H1 (cell line): Measurements from ENCODE around the gene CACFD1. TPM values are rescaled to one million over a fixed set of nuclear protein-coding genes. Genes with fewer than 3 reads are reported as not detected.

Experiments
- CTCF ChIA-PET: fragments of 300-600 bp; sonication (Branson Sonifier 250); formaldehyde crosslinking; loops from one replicate; lab custom pipeline; 2021; ENCODE audit not compliant: partially characterized antibody; lab: Charles Lee
- POLR2A ChIA-PET: fragments of 300-600 bp; sonication (Branson Sonifier 250); formaldehyde crosslinking; loops from one replicate; lab custom pipeline; 2021; ENCODE audit warnings: inconsistent platforms; ENCODE audit not compliant: partially characterized antibody; lab: Charles Lee
- DNase-seq, 2 experiments: peaks; one replicate each; pipeline versions ENCODE4 v3.0.0 to v3.0.0-alpha.2; 2010 to 2022; ENCODE audit warnings: low spot score in 2 of 2, low read depth in 1 of 2, mixed read lengths in 1 of 2
- FAIRE-seq: peaks from 2 replicates; lab custom pipeline; 2011; peaks lifted over from hg19 to GRCh38; lab: Jason Lieb, UNC
- H2AFZ ChIP-seq: 2 replicates; pipeline ENCODE4 v1.8.1; 2012; ENCODE audit warnings: low read length, inconsistent platforms
- H2AK5ac ChIP-seq: 2 replicates; pipeline ENCODE4 v1.6.1; 2013; ENCODE audit warnings: low read depth, low read length
- H2BK120ac ChIP-seq: replicated peaks from 2 replicates; pipeline ENCODE3; 2013; ENCODE audit warnings: low read depth, low read length, inconsistent platforms
- H2BK12ac ChIP-seq: 2 replicates; pipeline ENCODE4 v1.6.1; 2013; ENCODE audit warnings: low read depth, low read length
- H2BK15ac ChIP-seq: 2 replicates; pipeline ENCODE4 v1.6.1; 2013; ENCODE audit warnings: low read length
- H2BK20ac ChIP-seq: 2 replicates; pipeline ENCODE4 v1.6.1; 2013; ENCODE audit warnings: low read length
- H2BK5ac ChIP-seq: 2 replicates; pipeline ENCODE4 v1.6.1; 2013; ENCODE audit warnings: low read depth, low read length
- H3K14ac ChIP-seq: 2 replicates; pipeline ENCODE4 v1.6.1; 2013; ENCODE audit warnings: inconsistent platforms; ENCODE audit not compliant: insufficient read length
- H3K18ac ChIP-seq: 2 replicates; pipeline ENCODE4 v1.6.1; 2013; ENCODE audit warnings: low read length; ENCODE audit errors: extremely low read depth
- H3K23ac ChIP-seq: 2 replicates; pipeline ENCODE4 v1.6.1; 2013; ENCODE audit warnings: inconsistent platforms; ENCODE audit not compliant: insufficient read length
- H3K23me2 ChIP-seq: 2 replicates; pipeline ENCODE4 v1.6.1; 2013; ENCODE audit warnings: low read depth, low read length
- H3K27ac ChIP-seq: 2 replicates; pipeline ENCODE4 v1.6.1; 2011; ENCODE audit warnings: low read depth, low read length, inconsistent platforms
- H3K27me3 ChIP-seq, 4 experiments: replicated peaks in 1 of 4; 1 replicate in 1 of 4; 2 replicates in 3 of 4; pipeline versions ENCODE4 v1.6.1 to v1.8.1; 2011 to 2013; ENCODE audit warnings: low read length in 3 of 4, mild to moderate bottlenecking in 3 of 4, inconsistent platforms in 2 of 4, mixed read lengths in 2 of 4, moderate library complexity in 1 of 4; ENCODE audit not compliant: control insufficient read depth in 3 of 4, insufficient read depth in 3 of 4; ENCODE audit errors: extremely low read depth in 1 of 4
- H3K36me3 ChIP-seq, 4 experiments: 2 replicates each; pipeline versions ENCODE4 v1.6.1 to v1.8.1; 2011 to 2013; ENCODE audit warnings: mild to moderate bottlenecking in 4 of 4, low read length in 3 of 4, moderate library complexity in 2 of 4, control low read depth in 1 of 4, inconsistent platforms in 1 of 4; ENCODE audit not compliant: insufficient read depth in 4 of 4, control insufficient read depth in 2 of 4
- H3K4ac ChIP-seq: replicated peaks from 2 replicates; pipeline ENCODE3; 2013; ENCODE audit warnings: low read length, low read depth, mixed read lengths, inconsistent platforms; ENCODE audit not compliant: insufficient read length
- H3K4me1 ChIP-seq, 4 experiments: replicated peaks in 1 of 4; 1 replicate in 1 of 4; 2 replicates in 3 of 4; pipeline versions ENCODE4 v1.6.1 to v1.8.1; 2011 to 2013; ENCODE audit warnings: low read length in 3 of 4, inconsistent platforms in 2 of 4, mixed read lengths in 1 of 4; ENCODE audit not compliant: insufficient read depth in 4 of 4, control insufficient read depth in 3 of 4
- H3K4me2 ChIP-seq, 2 experiments: 2 replicates each; pipeline versions ENCODE4 v1.6.1 to v1.8.1; 2011 to 2013; ENCODE audit warnings: low read depth in 2 of 2, low read length in 2 of 2, control low read depth in 1 of 2, inconsistent platforms in 1 of 2, mild to moderate bottlenecking in 1 of 2; ENCODE audit not compliant: insufficient read depth in 1 of 2
- H3K4me3 ChIP-seq, 4 experiments: fragments of 200-600, 300-600 bp in 1 of 4; sonication (generic), shearing (Covaris generic), sonication (Bioruptor Twin) in 1 of 4; 2 replicates each; pipeline versions ENCODE4 v1.5.1 to v1.8.1; 2011 to 2016; ENCODE audit warnings: low read length in 4 of 4, low read depth in 3 of 4, control low read depth in 2 of 4, inconsistent platforms in 2 of 4, mild to moderate bottlenecking in 2 of 4, mixed read lengths in 1 of 4, moderate library complexity in 1 of 4; ENCODE audit not compliant: insufficient read depth in 2 of 4; ENCODE audit errors: extremely low read depth in 1 of 4
- H3K56ac ChIP-seq: replicated peaks from 2 replicates; pipeline ENCODE3; 2013; ENCODE audit warnings: low read depth, mild to moderate bottlenecking, mixed read lengths, low read length, inconsistent platforms; ENCODE audit not compliant: insufficient read length
- H3K79me1 ChIP-seq: 2 replicates; pipeline ENCODE4 v1.6.1; 2013; ENCODE audit warnings: low read depth, low read length, control low read depth
- H3K79me2 ChIP-seq, 2 experiments: 2 replicates each; pipeline versions ENCODE4 v1.6.1 to v1.8.1; 2012 to 2013; ENCODE audit warnings: low read length in 2 of 2, mild to moderate bottlenecking in 2 of 2, inconsistent platforms in 1 of 2; ENCODE audit not compliant: insufficient read depth in 2 of 2, control insufficient read depth in 1 of 2
- H3K9ac ChIP-seq, 4 experiments: replicated peaks in 1 of 4; 1 replicate in 1 of 4; 2 replicates in 3 of 4; pipeline versions ENCODE4 v1.6.1 to v1.8.1; 2011 to 2013; ENCODE audit warnings: low read depth in 3 of 4, low read length in 3 of 4, control low read depth in 2 of 4, mild to moderate bottlenecking in 2 of 4, moderate library complexity in 2 of 4, inconsistent platforms in 1 of 4; ENCODE audit errors: extremely low read depth in 1 of 4
- H3K9me3 ChIP-seq, 2 experiments: 2 replicates each; pipeline versions ENCODE4 v1.6.1 to v1.8.1; 2012 to 2013; ENCODE audit warnings: mild to moderate bottlenecking in 2 of 2, moderate library complexity in 2 of 2, control low read depth in 1 of 2, inconsistent platforms in 1 of 2, low read depth in 1 of 2, low read length in 1 of 2, mixed read lengths in 1 of 2; ENCODE audit not compliant: insufficient read depth in 2 of 2
- H4K20me1 ChIP-seq, 2 experiments: replicated peaks in 1 of 2; 2 replicates each; pipeline versions ENCODE3 to v1.8.1; 2011 to 2013; ENCODE audit warnings: inconsistent platforms in 2 of 2, low read length in 2 of 2, mild to moderate bottlenecking in 1 of 2; ENCODE audit not compliant: insufficient read depth in 2 of 2, control insufficient read depth in 1 of 2
- H4K5ac ChIP-seq: 2 replicates; pipeline ENCODE4 v1.6.1; 2013; ENCODE audit warnings: low read length, low read depth, mixed read lengths, inconsistent platforms; ENCODE audit not compliant: insufficient read length
- H4K8ac ChIP-seq: 2 replicates; pipeline ENCODE4 v1.8.0; 2013; ENCODE audit warnings: mild to moderate bottlenecking, moderate library complexity, low read length, inconsistent platforms; ENCODE audit not compliant: insufficient read depth; ENCODE audit errors: extremely low read depth
- H4K91ac ChIP-seq: replicated peaks from 2 replicates; pipeline ENCODE3; 2013; ENCODE audit warnings: low read length, mixed read lengths, inconsistent platforms; ENCODE audit not compliant: insufficient read length
- BACH1 ChIP-seq: IDR thresholded peaks from 2 replicates; pipeline ENCODE4 v1.6.1; 2012; ENCODE audit warnings: low read length, improper control_type of control experiment
- BCL11A ChIP-seq, 2 experiments: IDR thresholded peaks; one replicate each; pipeline ENCODE4 v1.6.1; 2011; ENCODE audit warnings: low read depth in 2 of 2, low read length in 2 of 2, mild to moderate bottlenecking in 2 of 2
- HDAC2 ChIP-seq, 2 experiments: fragments of 300-600 bp in 1 of 2; sonication (generic) in 1 of 2; IDR thresholded peaks; 2 replicates each; pipeline ENCODE4 v1.6.1; 2011 to 2012; ENCODE audit warnings: low read depth in 2 of 2, low read length in 2 of 2, mild to moderate bottlenecking in 2 of 2, moderate library complexity in 2 of 2, borderline replicate concordance in 1 of 2, inconsistent platforms in 1 of 2
- NANOG ChIP-seq: IDR thresholded peaks from 2 replicates; pipeline ENCODE4 v1.6.1; 2011; ENCODE audit warnings: low read length, low read depth, mild to moderate bottlenecking, inconsistent platforms; ENCODE audit not compliant: insufficient read depth, poor library complexity, severe bottlenecking
- NRF1 ChIP-seq: IDR thresholded peaks from 2 replicates; pipeline ENCODE4 v1.6.1; 2011; ENCODE audit warnings: mild to moderate bottlenecking, low read depth, low read length, improper control_type of control experiment
- SIX5 ChIP-seq: IDR thresholded peaks from 2 replicates; pipeline ENCODE4 v1.6.1; 2011; ENCODE audit warnings: mild to moderate bottlenecking, low read depth, low read length
- SUZ12 ChIP-seq: fragments of 200-600 bp; sonication (generic); IDR thresholded peaks from 2 replicates; pipeline ENCODE4 v1.6.1; 2012; ENCODE audit warnings: mild to moderate bottlenecking, inconsistent platforms, low read length, moderate library complexity, mixed read lengths
- TCF12 ChIP-seq: IDR thresholded peaks from 2 replicates; pipeline ENCODE4 v1.6.1; 2011; ENCODE audit warnings: low read depth, mild to moderate bottlenecking, low read length
- WGBS, 2 experiments: shearing (Covaris generic) in 1 of 2; methylation state at CpG; one replicate each; pipeline versions ENCODE4 v1.1.6 to v1.1.7; 2013 to 2015; ENCODE audit warnings: low lambda C conversion rate in 2 of 2, mixed read lengths in 2 of 2, inconsistent platforms in 1 of 2, low coverage in 1 of 2, missing lambda C conversion rate in 1 of 2; ENCODE audit not compliant: insufficient replicate concordance in 2 of 2, insufficient coverage in 1 of 2, insufficient read length in 1 of 2; ENCODE audit errors: extremely low coverage in 1 of 2, missing lambda C conversion rate in 1 of 2; 5-methylcytosine and 5-hydroxymethylcytosine counted together
- polyA plus RNA-seq, 7 experiments: library from polyadenylated mRNA; depleted of rRNA in 3 of 7; stranded (reverse) in 5 of 7; unstranded in 2 of 7; fragments of >200 nt in 5 of 7; fragments of 200-250 nt in 2 of 7; gene quantifications; 1 replicate in 5 of 7; 2 replicates in 1 of 7; 4 replicates in 1 of 7; pipeline versions ENCODE4 v1.2.1 to v1.2.3, GENCODE V29; 2011 to 2013; ENCODE audit warnings: missing spikeins in 2 of 7, mixed read lengths in 2 of 7
- total RNA-seq: library from RNA; stranded (reverse); fragmentation: NEBNext Ultra II Directional; extraction: Animal tissue kit (Norgen Biotek cat#: 25700); gene quantifications from 2 replicates; pipeline ENCODE4 v1.2.1, GENCODE V29; 2021

CACFD1 gene
- total and polyA plus RNA-seq, 2 of the 8 experiments (the other 6 are each of a cell fraction or from before 2014, with no cell fraction given) = 13.4 to 15.5 TPM

- TF ChIP-seq TCF12 (no peak), BACH1 (no peak), NRF1 (no peak), HDAC2 (IDR thresholded peaks at IDR 0.05; ENCODE audit: borderline replicate concordance in 1 of 2, low read depth in 2 of 2, low read length in 2 of 2) (no peak), NANOG (no peak), SUZ12 (no peak), SIX5 (no peak), BCL11A (IDR thresholded peaks at IDR 0.05; ENCODE audit: low read depth in 2 of 2, low read length in 2 of 2) (no peak)
Observed at GRCh38 chr9:133453651-133454050, 6.1 kb upstream of the CACFD1 start.

More at GRCh38 chr9:133453651-133454050, 6.1 kb upstream of the CACFD1 start:
- H3K4me2 ChIP-seq = no peak overlapping the region
- no peak overlapping the region for H2BK15ac ChIP-seq
- H3K79me1 ChIP-seq = no peaks in the 10 kb centered on the region
- DNase-seq (no peak), FAIRE-seq (no peak)
- no peak overlapping the region for H2BK5ac ChIP-seq
- H3K56ac ChIP-seq = no peak overlapping the region
- peaks cover 0 to 2% of the 10 kb centered on the region in 2 experiments for H4K20me1 ChIP-seq
- no peak overlapping the region for H2BK120ac ChIP-seq
- peaks cover 0 to under 1% (median 0%) of the 10 kb centered on the region in 4 experiments; a peak in 1 of 7 replicates for H3K4me1 ChIP-seq
- H3K23me2 ChIP-seq = no peaks in the 10 kb centered on the region
- H2BK20ac ChIP-seq = no peak overlapping the region
- POLR2A ChIA-PET = interaction anchor here (0.9 to 2.1 kb wide), 6 partner anchors 10 to 103 kb away, joined by 3 to 6 read pairs (median 4); no protein-coding TSS in a partner anchor
- H3K23ac ChIP-seq = no peak overlapping the region
- no peaks in the 10 kb centered on the region for H3K36me3 ChIP-seq
- no peak overlapping the region for H2AFZ ChIP-seq
- H3K4ac ChIP-seq = no peak overlapping the region
- no peak overlapping the region for H4K5ac ChIP-seq
- 93% methylated on average over 10 of the region's 11 CpGs; no CpG with 5 or more reads in 1 of the 2 experiments for WGBS, 2 experiments
- no peak overlapping the region for H2AK5ac ChIP-seq
- no peaks in the 10 kb centered on the region; a peak in 2 of 7 replicates for H3K27me3 ChIP-seq
- no peak overlapping the region for H4K91ac ChIP-seq
- no peak overlapping the region for H3K9ac ChIP-seq
- no peaks in the 10 kb centered on the region for H3K9me3 ChIP-seq
- no peak overlapping the region for H2BK12ac ChIP-seq
- no peak overlapping the region for H3K4me3 ChIP-seq
- H3K79me2 ChIP-seq = no peaks in the 10 kb centered on the region
- CTCF ChIA-PET = interaction anchor here (1.0 to 6.9 kb wide), 7 partner anchors 8 to 37 kb away, joined by 3 to 64 read pairs (median 8); partner anchors contain the start of gene SLC2A6
- no peak overlapping the region for H3K18ac ChIP-seq
- H3K27ac ChIP-seq = no peak overlapping the region
- no peak overlapping the region for H3K14ac ChIP-seq
- H4K8ac ChIP-seq = no peak overlapping the region
